HEK293 (cell line): ENCODE results near the gene RBBP8.
"Not testable (repeated sequence)": the region's sequence is repeated elsewhere in the genome, so short reads cannot be mapped to it uniquely, and the experiment has no call there.

Experiments
- CTCF ChIA-PET: fragments of 350-600 bp; formaldehyde crosslinking; extraction: SDS; loops from one replicate; lab custom pipeline; 2021; ENCODE audit warnings: antibody characterized with exemption; lab: Yijun Ruan, JAX
- POLR2A ChIA-PET: fragments of 300-600 bp; formaldehyde crosslinking; extraction: SDS; loops from one replicate; lab custom pipeline; 2020; ENCODE audit warnings: antibody characterized with exemption, inconsistent platforms; lab: Yijun Ruan, JAX
- H3K27ac ChIP-seq: fragments of 200-500 bp; sonication (Bioruptor generic); 2 replicates; pipeline ENCODE4 v1.5.1; 2014; ENCODE audit warnings: low read depth, low read length, control low read depth, inconsistent platforms; ENCODE audit errors: extremely low read depth
- H3K36me3 ChIP-seq, 2 experiments: fragments of 200-500 bp in 1 of 2; sonication (Bioruptor generic) in 1 of 2; 1 replicate in 1 of 2; 2 replicates in 1 of 2; pipeline ENCODE4 v1.5.1; 2014 to 2017; ENCODE audit warnings: inconsistent platforms in 2 of 2, low read length in 2 of 2; ENCODE audit not compliant: control insufficient read depth in 2 of 2, insufficient read depth in 1 of 2
- H3K4me1 ChIP-seq: fragments of 200-500 bp; sonication (Bioruptor generic); 2 replicates; pipeline ENCODE4 v1.5.1; 2014; ENCODE audit warnings: mild to moderate bottlenecking, low read length, inconsistent platforms; ENCODE audit not compliant: control insufficient read depth, insufficient read depth
- H3K4me3 ChIP-seq: 2 replicates; pipeline ENCODE4 v1.5.1; 2011; ENCODE audit warnings: low read depth, mild to moderate bottlenecking, control low read depth, low read length, moderate library complexity
- H3K9me3 ChIP-seq: fragments of 200-500 bp; sonication (Bioruptor generic); 2 replicates; pipeline ENCODE4 v1.5.1; 2014; ENCODE audit warnings: low read depth, low read length, inconsistent platforms; ENCODE audit not compliant: control insufficient read depth, insufficient read depth
- ATF2 ChIP-seq: fragments of 450-650 bp; formaldehyde crosslinking; IDR thresholded peaks from 2 replicates; pipeline ENCODE4 v1.5.1; 2016; ENCODE audit warnings: missing biosample characterization, missing genetic modification characterization, low read depth
- GLIS1 ChIP-seq: fragments of 450-650 bp; formaldehyde crosslinking; IDR thresholded peaks from 2 replicates; pipeline ENCODE4 v1.5.1; 2016; ENCODE audit warnings: missing biosample characterization, missing genetic modification characterization
- HOXA7 ChIP-seq: sonication (generic); formaldehyde crosslinking; IDR thresholded peaks from 2 replicates; pipeline ENCODE4 v1.8.1; 2022; ENCODE audit warnings: missing genetic modification reagents, borderline replicate concordance
- KLF16 ChIP-seq: fragments of 450-650 bp; formaldehyde crosslinking; IDR thresholded peaks from 2 replicates; pipeline ENCODE4 v1.5.1; 2017; ENCODE audit warnings: missing biosample characterization, missing genetic modification characterization
- KLF7 ChIP-seq: fragments of 450-650 bp; formaldehyde crosslinking; IDR thresholded peaks from 2 replicates; pipeline ENCODE4 v1.5.1; 2016; ENCODE audit warnings: missing biosample characterization, missing genetic modification characterization, borderline replicate concordance
- MYNN ChIP-seq: fragments of 450-650 bp; formaldehyde crosslinking; IDR thresholded peaks from 2 replicates; pipeline ENCODE4 v1.5.1; 2016; ENCODE audit warnings: missing biosample characterization, missing genetic modification characterization, borderline replicate concordance
- PBX3 ChIP-seq: sonication (generic); formaldehyde crosslinking; IDR thresholded peaks from 2 replicates; pipeline ENCODE4 v1.8.1; 2022; ENCODE audit warnings: mild to moderate bottlenecking, moderate library complexity, missing genetic modification reagents
- PRDM4 ChIP-seq: fragments of 450-650 bp; formaldehyde crosslinking; IDR thresholded peaks from 2 replicates; pipeline ENCODE4 v1.5.1; 2017; ENCODE audit warnings: missing biosample characterization, missing genetic modification characterization
- TCF7L2 ChIP-seq: IDR thresholded peaks from 2 replicates; pipeline ENCODE4 v1.6.1; 2011; ENCODE audit warnings: low read depth, mild to moderate bottlenecking, inconsistent platforms, low read length, moderate library complexity, borderline replicate concordance
- ZBTB10 ChIP-seq: fragments of 450-650 bp; formaldehyde crosslinking; IDR thresholded peaks from 2 replicates; pipeline ENCODE4 v1.5.1; 2016; ENCODE audit warnings: missing biosample characterization, missing genetic modification characterization
- ZFHX2 ChIP-seq: fragments of 450-650 bp; formaldehyde crosslinking; conservative IDR thresholded peaks from 2 replicates; pipeline ENCODE4 v1.5.1; 2016; ENCODE audit warnings: missing biosample characterization, missing genetic modification characterization
- ZNF132 ChIP-seq: fragments of 450-650 bp; formaldehyde crosslinking; IDR thresholded peaks from 2 replicates; pipeline ENCODE4 v1.5.1; 2017; ENCODE audit warnings: missing biosample characterization, missing genetic modification characterization, borderline replicate concordance
- ZNF138 ChIP-seq: fragments of 450-650 bp; formaldehyde crosslinking; IDR thresholded peaks from 2 replicates; pipeline ENCODE4 v1.5.1; 2016; ENCODE audit warnings: missing biosample characterization, missing genetic modification characterization, borderline replicate concordance
- ZNF140 ChIP-seq: fragments of 450-650 bp; formaldehyde crosslinking; IDR thresholded peaks from 2 replicates; pipeline ENCODE4 v1.5.1; 2016; ENCODE audit warnings: missing biosample characterization, missing genetic modification characterization
- ZNF366 ChIP-seq: fragments of 450-650 bp; formaldehyde crosslinking; conservative IDR thresholded peaks from 2 replicates; pipeline ENCODE4 v1.5.1; 2016; ENCODE audit warnings: missing biosample characterization, missing genetic modification characterization
- ZNF549 ChIP-seq: fragments of 450-650 bp; IDR thresholded peaks from 2 replicates; pipeline ENCODE4 v1.5.1; 2018; ENCODE audit warnings: missing biosample characterization, missing genetic modification characterization, mild to moderate bottlenecking, inconsistent platforms, moderate library complexity
- ZNF561 ChIP-seq: fragments of 450-650 bp; IDR thresholded peaks from 2 replicates; pipeline ENCODE4 v1.5.1; 2018; ENCODE audit warnings: missing biosample characterization, missing genetic modification characterization, borderline replicate concordance
- ZNF585B ChIP-seq: fragments of 450-650 bp; formaldehyde crosslinking; IDR thresholded peaks from 2 replicates; pipeline ENCODE4 v1.5.1; 2016; ENCODE audit warnings: missing biosample characterization, missing genetic modification characterization
- ZNF658 ChIP-seq: fragments of 450-650 bp; formaldehyde crosslinking; IDR thresholded peaks from 2 replicates; pipeline ENCODE4; 2016; ENCODE audit warnings: missing biosample characterization, missing genetic modification characterization
- ZNF660 ChIP-seq: fragments of 450-650 bp; IDR thresholded peaks from 2 replicates; pipeline ENCODE4 v1.5.1; 2018; ENCODE audit warnings: missing biosample characterization, mild to moderate bottlenecking, missing genetic modification characterization
- ZNF692 ChIP-seq: fragments of 450-650 bp; formaldehyde crosslinking; IDR thresholded peaks from 2 replicates; pipeline ENCODE4 v1.5.1; 2016; ENCODE audit warnings: missing biosample characterization, missing genetic modification characterization
- ZNF791 ChIP-seq: fragments of 450-650 bp; formaldehyde crosslinking; IDR thresholded peaks from 2 replicates; pipeline ENCODE4 v1.5.1; 2016; ENCODE audit warnings: missing biosample characterization, missing genetic modification characterization
- ZXDB ChIP-seq: fragments of 450-650 bp; formaldehyde crosslinking; IDR thresholded peaks from 2 replicates; pipeline ENCODE4 v1.5.1; 2016; ENCODE audit warnings: missing biosample characterization, missing genetic modification characterization

RBBP8 gene

GRCh38 chr18:22883827-22884226, 49.3 kb upstream of the RBBP8 start:
- POLR2A ChIA-PET = no interaction called here
- 0 out of 2 replicates have a peak, but pooled peaks cover 3% of the 10 kb centered on the region for H3K4me1 ChIP-seq
- TF ChIP-seq ZNF132 (tag by site-specific recombination) (no peak), HOXA7 (CRISPR knock-in tag) (no peak), ATF2 (tag by site-specific recombination) (no peak), GLIS1 (tag by site-specific recombination) (no peak), PBX3 (CRISPR knock-in tag) (no peak), MYNN (tag by site-specific recombination) (no peak), ZNF366 (tag by site-specific recombination) (no peak), ZBTB10 (tag by site-specific recombination) (no peak), ZNF140 (no peak), ZNF791 (no peak), ZNF549 (no peak), ZNF585B (tag by site-specific recombination) (no peak), ZNF138 (tag by site-specific recombination) (no peak)
- TF ChIP-seq, all 188 proteins: peak for 0
- CTCF ChIA-PET = no interaction called here
- Histone ChIP-seq H3K27ac (no peak overlapping the region), H3K36me3 (no peaks in the 10 kb centered on the region), H3K4me3 (no peak overlapping the region), H3K9me3 (no peaks in the 10 kb centered on the region)

GRCh38 chr18:22885694-22886093, 47.4 kb upstream of the RBBP8 start:
- CTCF ChIA-PET, H3K27ac ChIP-seq, H3K4me3 ChIP-seq, H3K4me1 ChIP-seq, H3K9me3 ChIP-seq, H3K36me3 ChIP-seq, POLR2A ChIA-PET: not testable (repeated sequence)

- Histone ChIP-seq H3K4me1 (no peaks in the 10 kb centered on the region), H3K9me3 (no peaks in the 10 kb centered on the region), H3K4me3 (no peak overlapping the region), H3K27ac (no peak overlapping the region), H3K36me3 (no peaks in the 10 kb centered on the region)
- CTCF ChIA-PET = no interaction called here
- POLR2A ChIA-PET = no interaction called here
- TF ChIP-seq ZNF561 (tag by site-specific recombination) (no peak), ZXDB (tag by site-specific recombination) (no peak), PRDM4 (tag by site-specific recombination) (no peak), KLF7 (no peak), TCF7L2 (no peak), ZFHX2 (tag by site-specific recombination) (no peak), KLF16 (tag by site-specific recombination) (no peak), PBX3 (CRISPR knock-in tag) (no peak), ZNF658 (tag by site-specific recombination) (no peak), ZNF692 (no peak), ZNF660 (tag by site-specific recombination) (no peak)
Observed at GRCh38 chr18:22899421-22899820, 33.7 kb upstream of the RBBP8 start.
